Transverse colon (tissue), 4 donors: Measurements from ENCODE around the gene LPCAT4.

Experiments used
- POLR2A ChIP-seq: fragments of 450-650 bp; IDR thresholded peaks from one replicate; pipeline ENCODE4 v1.6.1; 2016; ENCODE audit warnings: antibody characterized with exemption, mild to moderate bottlenecking, moderate library complexity
- POLR2AphosphoS5 ChIP-seq, 3 donors: sonication (generic); formaldehyde crosslinking; IDR thresholded peaks; one replicate each; pipeline ENCODE4 v1.6.1; 2016; ENCODE audit warnings: antibody characterized with exemption in 3 of 3
- TF ChIP-seq, protein P1 (sequence below), 5 experiments: fragments of 200-600 bp in 3 of 5; fragments of 450-650 bp in 2 of 5; sonication (generic) in 3 of 5; IDR thresholded peaks; 1 replicate in 2 of 5; 2 replicates in 3 of 5; pipeline ENCODE4 v1.5.1; 2016 to 2017; ENCODE audit warnings: antibody characterized with exemption in 5 of 5, inconsistent platforms in 3 of 5, mild to moderate bottlenecking in 2 of 5, moderate library complexity in 1 of 5

DNA sequence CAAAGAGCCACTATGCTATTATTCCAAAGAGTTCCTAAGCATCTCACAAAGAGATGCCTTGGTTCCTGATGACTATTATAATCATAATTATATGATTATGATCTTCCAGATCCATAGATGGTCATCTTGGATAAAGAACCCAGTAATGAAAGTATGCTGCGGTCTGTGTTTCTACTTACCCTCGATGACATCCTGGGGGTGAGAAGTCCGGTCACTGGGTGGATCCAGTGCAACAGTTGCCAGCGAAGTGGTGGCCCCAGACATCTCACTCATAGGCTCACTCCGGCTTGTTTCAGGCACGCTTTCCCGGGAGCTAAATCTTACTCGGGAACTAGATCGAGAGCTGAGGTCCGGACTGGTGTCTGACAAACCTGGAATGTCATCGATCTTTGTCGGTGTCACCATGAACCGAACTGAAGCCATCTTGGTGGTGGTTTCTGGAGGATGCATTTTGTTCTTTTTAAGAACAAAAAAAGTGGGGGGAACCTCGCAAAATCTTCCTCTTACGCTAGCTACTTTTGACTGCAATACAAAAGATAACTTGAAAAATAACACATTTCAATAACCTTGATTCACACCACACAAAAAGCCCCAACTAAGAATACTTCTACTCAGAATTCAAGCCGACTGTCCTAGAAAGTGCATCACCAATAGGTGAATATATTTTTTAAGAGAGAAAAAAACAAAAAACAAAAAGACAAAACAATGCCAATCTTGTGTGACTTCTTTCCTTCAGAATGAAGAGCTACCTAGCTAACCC, 30.6 kb downstream of the LPCAT4 start:
- TF ChIP-seq, protein P1, sequence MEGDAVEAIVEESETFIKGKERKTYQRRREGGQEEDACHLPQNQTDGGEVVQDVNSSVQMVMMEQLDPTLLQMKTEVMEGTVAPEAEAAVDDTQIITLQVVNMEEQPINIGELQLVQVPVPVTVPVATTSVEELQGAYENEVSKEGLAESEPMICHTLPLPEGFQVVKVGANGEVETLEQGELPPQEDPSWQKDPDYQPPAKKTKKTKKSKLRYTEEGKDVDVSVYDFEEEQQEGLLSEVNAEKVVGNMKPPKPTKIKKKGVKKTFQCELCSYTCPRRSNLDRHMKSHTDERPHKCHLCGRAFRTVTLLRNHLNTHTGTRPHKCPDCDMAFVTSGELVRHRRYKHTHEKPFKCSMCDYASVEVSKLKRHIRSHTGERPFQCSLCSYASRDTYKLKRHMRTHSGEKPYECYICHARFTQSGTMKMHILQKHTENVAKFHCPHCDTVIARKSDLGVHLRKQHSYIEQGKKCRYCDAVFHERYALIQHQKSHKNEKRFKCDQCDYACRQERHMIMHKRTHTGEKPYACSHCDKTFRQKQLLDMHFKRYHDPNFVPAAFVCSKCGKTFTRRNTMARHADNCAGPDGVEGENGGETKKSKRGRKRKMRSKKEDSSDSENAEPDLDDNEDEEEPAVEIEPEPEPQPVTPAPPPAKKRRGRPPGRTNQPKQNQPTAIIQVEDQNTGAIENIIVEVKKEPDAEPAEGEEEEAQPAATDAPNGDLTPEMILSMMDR (IDR thresholded peaks at IDR 0.05) = no peak
- TF ChIP-seq POLR2A = no peak
- TF ChIP-seq POLR2AphosphoS5 (IDR thresholded peaks at IDR 0.05) = no peak
